ENCODE results near the gene GPR161. TPM values are rescaled to one million over a fixed set of nuclear protein-coding genes. Genes with fewer than 3 reads are reported as not detected.

Gene GPR161
- total RNA-seq, 1 donor from 2014 or later: 3.1 TPM

DNA sequence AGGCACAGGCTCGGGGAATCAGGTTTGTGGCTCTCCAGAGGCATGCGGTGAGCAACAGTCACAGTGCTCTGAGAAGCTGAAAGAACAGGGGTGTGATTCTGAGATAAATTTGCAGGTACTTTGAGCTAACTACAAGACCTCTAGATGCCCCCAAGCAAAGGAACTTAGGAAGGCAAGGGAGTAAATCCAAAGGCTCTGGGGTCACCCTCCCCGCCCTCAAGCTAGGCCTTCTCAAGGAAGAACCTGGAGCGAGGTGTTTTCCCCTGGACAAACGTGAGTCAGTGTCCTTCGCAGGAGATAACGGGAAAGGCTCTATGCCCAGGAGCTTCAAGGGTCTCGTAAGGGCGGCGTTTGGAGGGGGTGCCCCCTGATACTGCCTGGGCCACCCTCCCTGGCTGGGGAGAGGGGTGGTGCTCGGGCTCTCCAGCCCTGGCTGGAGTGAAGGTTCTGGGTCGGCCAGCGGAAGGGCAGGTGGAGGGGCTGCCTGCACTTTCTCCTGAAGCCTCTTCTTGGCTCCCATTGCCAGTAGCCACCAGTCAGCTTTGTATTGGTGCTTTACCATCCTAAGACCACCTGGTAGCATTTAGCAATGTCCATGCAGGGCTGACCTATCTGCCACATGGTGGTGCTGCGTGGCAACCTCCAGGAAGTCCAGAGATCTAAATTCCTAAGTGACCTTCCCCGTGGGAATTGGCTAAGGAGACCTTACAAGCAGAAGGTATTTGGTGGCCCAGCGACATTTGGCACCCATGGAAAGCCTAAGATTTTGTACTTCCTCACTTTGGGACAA lies 44.0 kb downstream of the GPR161 start:
- intact Hi-C loops (cut with DNase I): no loop called here
- ATAC-seq (ENCODE audit: poor library complexity) (peak; percentile 74), DNase-seq (no peak)

- ATAC-seq (ENCODE audit: poor library complexity) (no peak), DNase-seq (no peak)
- intact Hi-C loops (cut with DNase I): no loop called here
Observed at GRCh38 chr1:168091720-168092550, 44.8 kb downstream of the GPR161 start.

GRCh38 chr1:168091063-168091462 lies 45.7 kb downstream of the GPR161 start:
- intact Hi-C loops (cut with DNase I): no loop called here
- DNase-seq (no peak), ATAC-seq (ENCODE audit: poor library complexity) (no peak)

DNA sequence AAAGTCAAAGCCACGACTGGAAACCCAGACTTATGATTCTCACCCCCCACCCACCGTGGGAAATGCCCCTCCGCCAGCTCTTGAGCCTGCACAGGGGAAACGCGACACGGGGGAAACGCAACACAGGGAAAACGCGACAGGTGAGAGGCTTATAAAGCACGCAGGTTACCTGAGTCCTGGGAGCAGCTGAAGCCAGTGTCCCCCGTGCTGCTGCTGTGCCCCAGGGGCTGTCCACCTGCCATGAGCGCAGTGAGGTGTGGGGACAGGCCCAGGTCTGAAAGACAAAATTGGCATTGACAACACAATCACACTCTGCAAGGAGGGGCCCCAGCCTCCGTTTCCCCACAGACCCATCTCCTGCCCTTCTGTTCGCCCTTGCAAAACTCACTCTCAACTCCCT lies 46.3 kb downstream of the GPR161 start:
- intact Hi-C loops (cut with DNase I): no loop called here
- no peak for ATAC-seq (ENCODE audit: poor library complexity)
- DNase-seq: no peak

DNA sequence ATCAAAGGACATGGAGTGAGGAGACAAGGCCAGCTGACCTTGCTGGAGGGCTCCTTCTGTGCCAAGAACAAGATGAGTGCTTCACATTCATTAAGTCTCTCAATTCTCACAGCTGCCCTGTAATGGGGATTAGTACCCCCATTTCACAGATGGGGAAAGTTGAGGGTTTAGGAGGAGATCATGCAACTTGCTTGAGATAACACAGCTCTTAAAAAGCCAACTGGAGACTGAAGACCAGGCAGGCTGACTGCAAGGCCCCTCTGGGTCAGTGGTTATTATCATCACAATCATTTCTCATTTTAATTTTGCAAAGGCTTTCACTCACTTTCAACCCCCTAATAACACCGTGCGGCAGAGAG lies 46.8 kb downstream of the GPR161 start:
- no peak for DNase-seq
- no peak for ATAC-seq (ENCODE audit: poor library complexity)
- intact Hi-C loops (cut with DNase I): no loop called here

DNA sequence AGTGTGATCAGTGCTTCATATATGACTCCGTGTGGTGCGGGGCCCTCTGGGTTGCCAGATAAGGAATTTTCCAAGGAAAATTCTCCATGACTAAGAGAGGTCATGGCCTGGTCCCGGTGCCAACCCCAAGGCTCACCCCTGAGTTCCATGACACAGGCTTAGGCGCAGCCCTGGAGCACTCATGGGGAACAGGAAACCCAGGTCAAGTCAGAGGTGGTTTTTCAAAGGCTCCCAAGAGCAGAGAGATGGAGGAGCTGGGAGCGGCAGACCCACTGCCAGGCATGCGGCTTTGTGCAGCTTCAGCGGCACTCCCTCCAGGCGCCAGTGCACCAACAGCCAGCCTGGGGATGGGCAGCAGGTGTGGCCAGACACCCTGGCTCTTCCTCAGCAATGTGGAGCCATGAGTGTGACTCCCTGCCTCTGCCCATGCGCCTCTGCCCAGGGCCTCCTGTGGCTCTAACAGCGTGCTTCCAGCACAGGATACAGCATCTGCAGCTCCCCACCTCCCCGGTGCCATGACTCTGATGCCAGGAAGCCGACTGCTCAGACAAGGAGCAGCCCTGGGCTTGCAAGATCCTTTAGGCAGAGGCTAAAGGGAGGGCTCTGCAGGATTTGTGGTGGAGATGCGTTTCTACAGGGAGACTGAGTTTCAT lies 47.3 kb downstream of the GPR161 start:
- ATAC-seq (ENCODE audit: poor library complexity) (no peak), DNase-seq (no peak)
- intact Hi-C loops (cut with DNase I): no loop called here

DNA sequence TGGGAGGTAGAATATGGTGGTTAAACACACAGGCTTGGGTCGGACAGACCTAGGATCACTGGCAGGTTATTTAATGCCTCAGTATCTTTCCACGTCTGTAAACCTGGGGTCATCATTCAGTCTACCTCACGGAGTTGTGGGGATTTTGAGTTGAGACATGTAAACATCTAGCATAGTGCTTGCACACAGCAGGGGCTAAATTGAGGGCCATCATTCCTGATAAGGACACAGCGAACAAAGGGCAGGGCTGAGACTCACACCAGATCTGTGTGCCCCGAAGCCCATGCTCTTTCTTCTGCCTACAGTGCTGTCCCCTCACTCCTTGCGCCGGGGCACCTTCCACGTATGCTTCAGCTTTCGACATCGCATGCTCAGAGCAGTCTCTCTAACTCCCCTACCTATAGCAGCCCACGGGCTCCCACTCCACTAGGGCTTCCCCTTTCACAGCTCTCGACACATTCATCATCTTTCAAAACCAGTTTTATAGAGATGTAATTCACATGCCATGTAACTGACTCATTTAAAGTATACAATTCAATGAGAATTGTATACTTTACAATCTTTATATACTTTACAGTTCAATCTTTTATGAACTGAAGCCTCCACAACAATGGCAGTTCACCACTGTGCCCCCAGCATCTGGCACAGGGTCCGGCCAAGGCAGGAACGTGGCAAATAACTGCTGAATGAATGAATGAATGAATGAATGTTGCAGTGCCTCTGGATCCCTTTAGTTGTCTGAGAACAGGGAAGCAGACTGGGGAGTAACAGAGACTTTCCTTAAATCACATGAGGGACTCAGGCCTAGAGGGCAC lies 48.0 kb downstream of the GPR161 start:
- ATAC-seq (ENCODE audit: poor library complexity) (no peak), DNase-seq (no peak)
- intact Hi-C loops (cut with DNase I): no loop called here

DNA sequence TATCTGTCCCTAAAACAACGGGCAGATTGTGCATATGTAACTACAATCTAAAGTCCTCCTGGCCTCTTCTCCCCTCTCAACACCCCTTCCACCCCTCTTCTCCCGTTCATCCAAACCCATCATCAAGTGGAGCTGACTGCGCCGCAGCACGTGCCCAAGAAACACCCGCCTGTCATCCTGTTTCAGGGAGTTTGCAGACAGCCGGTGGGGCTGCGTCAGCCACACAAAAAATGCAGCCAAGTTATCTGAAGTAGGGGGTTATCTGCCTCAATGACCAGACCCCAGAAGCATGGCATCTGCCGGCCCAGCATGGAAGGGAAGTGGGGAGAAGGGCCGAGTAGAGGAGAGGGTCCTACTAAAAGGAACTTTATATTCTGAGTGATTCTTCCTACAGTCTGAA lies 49.0 kb downstream of the GPR161 start:
- intact Hi-C loops (cut with DNase I): no loop called here
- DNase-seq: no peak
- ATAC-seq (ENCODE audit: poor library complexity): no peak

DNA sequence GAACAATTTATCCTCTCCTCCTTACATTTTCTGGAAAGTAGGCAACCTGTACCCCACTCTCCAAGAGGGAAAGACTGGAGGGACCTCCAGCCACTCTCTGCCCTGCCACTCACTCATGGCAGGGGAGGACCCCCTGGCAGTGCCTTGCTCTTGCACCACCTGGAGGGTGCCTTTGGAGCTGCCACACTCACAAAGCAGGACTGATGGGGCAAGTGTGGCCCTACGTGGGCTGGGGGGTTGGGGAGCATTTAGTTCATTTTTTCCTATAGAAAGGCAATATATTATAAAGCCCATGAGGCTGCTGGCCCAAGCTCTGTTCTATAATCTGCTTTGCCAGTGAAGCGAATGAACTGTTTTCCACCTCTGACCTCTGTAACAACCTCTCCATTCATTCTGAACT lies 50.3 kb downstream of the GPR161 start:
- intact Hi-C loops (cut with DNase I): no loop called here
- ATAC-seq (ENCODE audit: poor library complexity) (no peak), DNase-seq (no peak)

DNA sequence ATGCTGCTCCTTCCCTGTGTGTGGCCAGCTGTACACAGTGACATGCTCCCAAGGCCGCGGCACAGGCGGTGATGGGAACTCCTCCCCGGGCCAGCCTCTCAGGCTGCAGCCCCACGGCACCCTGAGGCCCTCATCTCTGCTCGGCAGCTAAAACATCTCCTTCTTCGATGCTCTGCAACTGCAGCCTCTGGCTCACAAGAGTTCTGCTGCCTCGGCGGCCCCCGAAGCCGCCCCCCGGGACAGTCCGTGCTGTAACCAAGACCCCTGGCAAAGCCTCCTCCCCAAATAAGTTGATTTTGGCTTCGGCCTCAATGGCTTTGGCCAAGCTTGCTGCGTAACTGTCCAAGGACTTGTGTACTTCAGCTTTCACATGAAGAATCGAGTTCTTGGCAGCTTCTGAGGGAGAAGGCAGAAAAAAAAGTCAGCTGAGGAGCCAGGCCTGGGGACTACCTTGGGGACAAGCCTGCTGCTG lies 51.3 kb downstream of the GPR161 start:
- ATAC-seq (ENCODE audit: poor library complexity): peak; percentile 63
- intact Hi-C loops (cut with DNase I): no loop called here

GRCh38 chr1:168084396-168085231 lies 52.1 kb downstream of the GPR161 start:
- ATAC-seq (ENCODE audit: poor library complexity) (peak; percentile 53), DNase-seq (peak; percentile 85)
- intact Hi-C loops (cut with DNase I): no loop called here

More for the DNA sequence above, 51.3 kb downstream of the GPR161 start:
- peak; percentile 87 for DNase-seq

DNA sequence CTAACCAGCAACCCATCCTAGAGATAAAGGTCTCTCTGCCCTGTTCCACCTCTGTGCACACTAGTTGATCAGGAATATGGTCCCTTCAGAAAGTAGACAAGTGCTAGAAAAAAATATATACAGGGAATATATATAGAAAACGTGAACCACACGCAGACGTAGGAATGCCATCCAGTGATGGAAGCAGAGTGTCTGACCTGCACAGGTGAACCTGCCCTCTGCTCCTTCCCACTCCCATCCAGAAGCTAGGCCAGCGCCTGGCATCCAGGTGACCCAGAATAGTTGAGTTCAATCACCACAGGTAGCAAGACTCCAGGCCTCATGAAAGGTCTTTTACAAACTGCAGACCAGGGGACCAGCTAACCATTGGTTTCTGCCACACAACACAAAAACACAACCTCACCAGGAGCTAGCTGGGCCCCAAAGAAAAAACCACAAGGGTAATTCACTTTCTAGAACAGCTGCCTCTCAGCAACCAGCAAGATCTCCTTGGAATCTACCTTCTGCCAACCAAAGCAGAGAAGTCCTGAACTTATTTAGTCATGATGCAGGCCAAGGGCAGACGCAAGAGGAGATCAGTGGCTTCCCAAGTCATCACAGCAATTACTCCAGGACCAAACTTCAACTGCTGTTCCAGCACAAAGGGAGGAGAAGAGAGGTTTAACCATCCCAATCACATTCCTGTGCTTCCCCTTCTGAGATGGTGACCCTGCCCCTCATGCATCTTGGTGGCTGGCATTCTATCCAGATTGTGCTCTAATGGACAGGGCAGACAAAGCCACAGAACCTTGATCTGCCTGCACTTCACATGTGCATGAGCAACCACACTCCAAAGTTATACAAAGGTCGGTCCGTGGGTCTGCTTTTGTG lies 53.0 kb downstream of the GPR161 start:
- intact Hi-C loops (cut with DNase I): no loop called here

GRCh38 chr1:168082008-168082876 lies 54.5 kb downstream of the GPR161 start:
- peak; percentile 77 for DNase-seq
- intact Hi-C loops (cut with DNase I): no loop called here
- ATAC-seq (ENCODE audit: poor library complexity): peak; percentile 62

More for the DNA sequence above, 53.0 kb downstream of the GPR161 start:
- no peak for ATAC-seq (ENCODE audit: poor library complexity)
- DNase-seq: no peak

- intact Hi-C loops (cut with DNase I): no loop called here
- ATAC-seq (ENCODE audit: poor library complexity) (peak; percentile 7), DNase-seq (no peak)
Observed at GRCh38 chr1:168081373-168082007, 55.2 kb downstream of the GPR161 start.

GRCh38 chr1:168079761-168080160 lies 57.0 kb downstream of the GPR161 start:
- intact Hi-C loops (cut with DNase I): no loop called here
- no peak for DNase-seq
- no peak for ATAC-seq (ENCODE audit: poor library complexity)

DNA sequence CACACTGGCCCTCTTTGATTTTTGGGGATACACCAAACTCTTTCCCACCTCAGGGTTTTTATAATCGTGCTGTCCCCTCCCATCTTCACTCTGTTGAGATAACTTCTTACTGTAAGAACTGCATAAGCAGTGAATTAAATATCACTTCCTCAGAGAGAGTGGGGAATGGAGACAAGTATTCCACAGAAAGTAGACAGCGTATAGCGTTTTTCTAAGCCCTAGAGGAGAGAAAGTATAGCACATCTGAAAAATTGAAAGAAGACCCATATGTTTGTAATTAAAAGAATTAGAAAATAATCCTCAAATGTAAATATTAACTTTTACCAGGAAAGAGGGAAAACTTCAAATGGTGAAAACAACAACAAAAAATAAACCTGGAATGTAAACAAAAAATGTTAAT lies 67.3 kb downstream of the GPR161 start:
- DNase-seq: no peak
- intact Hi-C loops (cut with DNase I): no loop called here
- ATAC-seq (ENCODE audit: poor library complexity): no peak

Data from Right ventricle myocardium superior (tissue), 1 donor.